Measurements from ENCODE around the gene CEP170. TPM values are rescaled to one million over a fixed set of nuclear protein-coding genes. Genes with fewer than 3 reads are reported as not detected.
"Not testable (repeated sequence)": the region's sequence is repeated elsewhere in the genome, so short reads cannot be mapped to it uniquely, and the experiment has no call there.

The CEP170 gene
- total RNA-seq, 1 donor from 2014 or later: 40.8 TPM

DNA sequence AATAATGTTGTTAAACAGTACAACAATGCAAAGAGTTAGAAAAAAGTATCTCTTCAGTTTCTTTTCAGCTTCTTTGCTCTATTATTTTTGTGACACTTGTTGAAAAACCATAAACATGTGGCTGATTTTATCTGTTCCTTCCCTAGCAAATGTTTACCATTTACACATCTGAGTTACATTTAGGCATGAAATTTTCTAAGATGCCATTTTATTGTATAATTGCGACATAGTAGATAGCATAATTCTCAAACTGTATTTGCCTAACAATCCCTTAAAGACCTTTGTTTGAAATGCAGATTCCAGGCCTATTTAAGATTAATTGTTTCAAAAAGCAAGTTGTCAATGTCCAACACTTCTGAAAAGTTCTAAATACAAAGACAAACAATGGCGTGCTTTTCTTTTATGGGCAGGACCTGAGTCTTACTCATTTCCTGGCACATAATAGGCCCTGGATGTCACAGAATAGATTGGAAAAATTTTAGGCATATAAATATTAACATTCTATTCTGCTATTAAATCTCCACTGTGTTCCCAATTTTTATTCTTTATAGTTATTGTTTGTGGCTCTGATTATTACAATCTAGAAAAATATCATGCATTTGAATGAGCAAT lies 81.2 kb downstream of the CEP170 start:
- DNase-seq (ENCODE audit: low spot score): not testable (repeated sequence)

DNA sequence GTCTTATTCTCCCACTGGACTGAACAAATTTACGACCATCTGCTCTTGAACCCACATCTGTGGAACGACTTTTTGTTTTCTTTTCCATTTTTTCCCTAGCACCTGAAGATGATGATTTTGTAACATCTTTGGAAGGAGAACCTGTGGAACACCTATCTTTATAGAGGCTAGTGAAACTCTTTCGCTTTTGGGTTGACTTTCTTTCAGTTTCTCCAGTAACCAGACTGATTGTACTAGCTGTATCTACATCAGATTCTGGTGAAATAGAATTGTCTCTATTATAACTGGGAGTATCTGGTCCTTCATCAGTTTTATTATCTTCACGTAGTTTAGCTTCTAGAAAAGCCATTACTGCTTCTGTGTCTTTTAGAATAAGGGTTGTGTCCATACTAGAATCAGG lies 90.2 kb downstream of the CEP170 start:
- not testable (repeated sequence) for DNase-seq (ENCODE audit: low spot score)

DNA sequence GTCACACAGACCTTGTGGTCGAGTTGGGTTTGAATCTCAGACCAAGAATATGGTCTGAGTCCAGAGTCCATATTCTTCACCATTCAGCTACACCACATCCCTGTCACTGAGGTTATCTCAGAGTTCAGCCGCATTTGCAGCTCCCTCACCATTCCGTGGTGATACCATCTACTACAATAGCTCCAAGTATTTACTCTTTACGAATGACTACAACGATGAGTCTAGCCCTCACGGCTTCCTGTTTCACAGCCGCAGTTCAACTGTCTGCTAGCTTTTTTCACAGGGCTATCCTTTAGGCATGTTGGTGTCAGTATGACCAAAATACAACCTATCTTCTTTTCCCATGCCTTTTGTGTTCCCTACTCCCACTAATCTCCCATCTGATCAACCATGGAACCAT lies 104.2 kb downstream of the CEP170 start:
- not testable (repeated sequence) for DNase-seq (ENCODE audit: low spot score)

DNA sequence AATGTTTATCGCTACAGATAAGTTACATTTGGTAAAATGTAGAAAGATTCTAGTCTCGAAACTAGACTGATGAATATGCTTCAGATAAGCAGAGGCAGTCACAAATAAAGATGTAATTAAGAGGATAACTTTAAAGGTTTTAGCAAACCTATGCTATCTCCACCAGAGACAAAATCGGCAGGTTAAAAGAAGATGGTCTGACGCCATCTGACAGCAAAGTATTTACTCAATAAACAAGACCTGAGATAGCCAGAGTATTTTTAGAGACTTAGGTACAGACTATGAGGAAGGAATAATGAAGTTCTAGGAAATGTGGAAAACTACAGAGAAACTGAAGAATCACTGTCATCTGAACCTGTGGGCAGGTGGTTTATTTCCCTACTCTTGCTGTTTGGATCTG lies 106.0 kb downstream of the CEP170 start:
- not testable (repeated sequence) for DNase-seq (ENCODE audit: low spot score)

DNA sequence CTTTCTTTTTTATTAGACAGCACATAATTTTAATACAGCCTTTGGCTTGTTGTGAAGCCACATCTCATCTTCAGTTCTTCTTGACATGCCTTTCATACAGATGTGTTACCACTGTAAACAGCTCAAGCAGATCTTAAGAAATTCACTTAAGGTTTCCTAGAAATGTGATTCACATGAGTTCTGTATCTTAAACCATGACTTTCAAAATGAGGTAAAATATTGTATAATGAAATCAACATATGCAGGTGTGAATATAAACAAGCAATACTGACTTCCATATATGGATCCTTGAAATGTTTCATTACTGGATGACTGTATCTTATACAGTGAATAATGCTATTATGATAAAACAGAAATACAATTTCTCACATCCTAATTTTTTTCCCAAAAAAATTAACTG lies 107.7 kb downstream of the CEP170 start:
- not testable (repeated sequence) for DNase-seq (ENCODE audit: low spot score)

DNA sequence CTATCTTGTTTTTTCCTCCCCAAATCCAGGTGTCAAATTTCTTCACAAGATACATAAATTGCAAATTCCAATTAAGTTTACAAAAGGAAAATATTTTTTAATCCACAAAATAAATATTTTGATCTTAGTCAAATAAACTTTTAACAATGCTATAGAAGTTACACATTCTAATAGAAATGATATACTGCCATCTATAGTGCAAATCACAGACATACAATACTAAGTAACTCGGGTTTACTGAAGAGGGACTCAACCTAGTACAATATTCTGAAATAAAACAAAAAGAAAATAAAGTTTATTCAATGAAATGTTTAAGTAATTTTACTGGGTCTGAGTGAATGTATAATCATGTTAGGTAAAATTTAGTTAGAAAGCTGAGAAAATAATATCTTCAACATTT lies 114.6 kb downstream of the CEP170 start:
- DNase-seq (ENCODE audit: low spot score): not testable (repeated sequence)

DNA sequence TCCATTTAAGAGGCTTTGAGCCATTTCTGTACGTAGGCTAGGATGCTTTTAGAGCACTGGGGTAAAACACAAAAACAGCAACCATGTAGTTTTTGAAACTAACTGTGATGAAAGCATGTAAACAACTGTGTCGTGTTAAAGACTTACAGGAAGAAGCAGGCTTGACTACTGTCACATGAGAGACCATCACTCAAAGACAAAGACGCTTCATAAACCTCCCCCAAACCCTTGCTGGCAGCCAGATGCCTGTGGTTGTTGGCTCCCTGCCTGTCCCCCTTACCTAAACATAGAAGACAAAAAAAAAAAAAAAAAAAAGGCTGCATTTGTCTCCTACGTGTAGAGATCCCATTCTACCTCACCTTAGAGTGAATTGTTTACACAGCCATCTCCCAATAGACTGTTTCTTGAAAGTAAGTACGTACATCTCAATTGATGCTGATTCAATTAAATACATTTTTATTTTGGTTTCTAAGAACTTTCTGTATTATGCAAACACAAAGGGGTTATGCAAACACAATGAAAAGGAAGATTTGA lies 132.1 kb downstream of the CEP170 start:
- not testable (repeated sequence) for DNase-seq (ENCODE audit: low spot score)

DNA sequence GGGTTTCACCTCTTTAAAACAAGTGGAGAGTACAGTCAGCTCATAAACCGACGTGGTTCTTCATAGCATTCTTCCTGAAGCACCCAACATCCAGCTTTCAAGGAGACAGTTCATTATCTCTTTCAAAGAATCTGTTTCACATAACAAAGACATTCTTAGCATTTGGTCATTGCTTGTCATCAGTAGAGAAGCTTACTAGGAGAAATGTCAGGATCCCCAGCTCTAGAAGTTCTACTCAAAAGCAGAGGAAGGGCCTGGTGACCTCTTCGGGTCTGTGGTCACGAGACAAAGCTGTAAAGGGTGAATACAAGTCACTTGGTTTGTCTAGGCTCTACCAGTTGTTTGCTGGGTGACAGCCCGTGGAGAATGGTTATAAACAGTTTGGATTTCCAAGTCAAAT lies 133.1 kb downstream of the CEP170 start:
- DNase-seq (ENCODE audit: low spot score): not testable (repeated sequence)

DNA sequence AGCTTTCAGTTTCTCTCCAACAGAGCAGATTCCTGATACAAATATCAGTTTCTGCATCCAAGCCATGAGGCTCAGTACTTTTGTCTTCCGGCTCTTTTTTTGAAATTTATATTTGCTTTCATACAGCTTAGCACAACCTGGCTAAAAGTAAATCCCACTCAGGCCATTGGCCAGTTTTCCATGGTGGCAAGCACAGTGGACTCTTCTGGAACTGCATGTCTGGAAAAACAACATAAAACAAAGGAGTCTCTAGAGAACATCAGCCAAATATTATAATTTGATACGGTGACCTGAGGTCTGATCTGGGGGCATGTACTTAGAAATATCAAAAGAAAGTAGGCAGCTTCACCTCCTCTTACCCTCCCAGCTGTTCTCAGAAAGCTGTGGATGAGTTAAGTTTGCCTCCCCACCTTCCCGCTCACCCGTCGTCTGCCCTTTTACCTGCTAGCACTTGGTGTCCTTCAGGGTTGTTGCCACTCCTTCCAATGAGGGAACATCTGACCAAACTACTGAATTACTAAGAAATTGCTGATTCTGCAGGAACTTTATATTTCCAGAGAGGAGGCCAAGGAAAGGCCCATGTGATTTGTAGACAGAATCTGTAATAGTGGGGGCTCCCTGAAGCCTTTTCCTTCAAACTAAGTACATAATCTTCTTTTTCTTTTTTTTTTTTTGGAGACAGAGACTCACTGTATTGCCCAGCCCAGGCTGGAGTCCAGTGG lies 136.3 kb downstream of the CEP170 start:
- not testable (repeated sequence) for DNase-seq (ENCODE audit: low spot score)

DNA sequence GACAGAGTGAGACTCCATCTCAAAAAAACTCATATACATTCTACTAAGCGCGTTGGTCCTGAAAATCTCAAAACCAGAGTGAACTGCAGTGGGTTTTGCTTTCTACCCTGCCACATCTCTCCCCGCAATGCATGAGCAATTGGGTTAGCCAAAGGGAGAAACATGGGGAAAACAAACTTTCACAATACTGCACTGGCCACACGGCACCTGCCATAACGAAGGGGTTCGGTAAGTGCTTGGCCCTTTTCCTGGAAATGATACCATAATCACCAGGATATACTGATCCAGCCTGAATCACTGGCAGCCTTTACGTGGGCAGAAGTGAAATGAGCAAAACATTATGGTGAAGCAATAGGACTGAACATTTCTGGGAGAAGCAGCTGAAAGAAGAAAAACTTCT lies 138.9 kb downstream of the CEP170 start:
- not testable (repeated sequence) for DNase-seq (ENCODE audit: low spot score)

DNA sequence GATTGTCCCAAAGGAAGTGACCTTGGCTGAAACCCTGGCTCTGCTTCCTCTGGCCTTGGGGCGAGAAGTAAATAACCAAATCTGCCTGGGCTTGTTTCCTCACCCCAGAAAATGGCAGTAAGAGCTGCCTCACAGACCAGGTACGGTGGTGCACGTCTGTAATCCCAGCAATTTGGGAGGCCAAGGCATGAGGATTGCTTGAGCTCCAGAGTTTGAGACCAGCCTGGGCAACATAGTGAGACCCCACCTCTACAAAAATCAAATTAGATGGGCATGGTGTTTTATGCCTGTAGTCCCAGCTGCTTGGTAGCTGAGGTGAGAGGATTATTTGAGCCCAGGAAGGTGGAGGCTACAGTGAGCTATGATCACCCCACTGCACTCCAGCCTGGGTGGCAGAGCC lies 140.3 kb downstream of the CEP170 start:
- not testable (repeated sequence) for DNase-seq (ENCODE audit: low spot score)

DNA sequence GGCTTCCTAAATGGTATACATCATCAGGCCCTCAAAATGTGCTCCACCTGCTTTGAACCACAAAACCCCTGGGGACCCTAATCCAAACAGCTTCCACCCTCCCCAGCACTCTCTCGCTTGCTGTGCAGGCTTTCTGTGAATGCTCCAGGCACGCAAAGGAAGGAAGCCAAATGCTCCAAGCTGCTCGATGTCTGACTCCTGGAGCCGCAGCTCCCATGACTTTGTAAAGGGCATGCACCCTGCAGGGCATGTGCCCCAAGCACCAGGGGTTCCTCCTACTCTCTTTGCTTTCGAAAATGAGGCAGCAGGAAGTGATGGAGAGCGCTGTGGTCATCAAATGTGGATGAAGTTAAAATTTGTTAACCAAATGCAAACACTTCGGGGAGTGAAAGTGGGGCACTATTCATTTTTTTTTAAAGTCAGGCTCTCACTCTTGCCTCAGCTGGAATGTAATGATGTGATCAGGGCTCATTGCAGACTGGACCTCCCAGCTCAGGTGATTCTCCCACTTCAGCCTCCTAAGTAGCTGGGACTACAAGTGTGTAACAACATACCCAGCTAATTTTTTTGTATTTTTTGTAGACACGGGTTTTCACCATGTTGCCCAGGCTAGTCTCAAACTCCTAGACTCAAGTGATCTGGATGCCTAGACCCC lies 140.9 kb downstream of the CEP170 start:
- DNase-seq (ENCODE audit: low spot score): not testable (repeated sequence)

DNA sequence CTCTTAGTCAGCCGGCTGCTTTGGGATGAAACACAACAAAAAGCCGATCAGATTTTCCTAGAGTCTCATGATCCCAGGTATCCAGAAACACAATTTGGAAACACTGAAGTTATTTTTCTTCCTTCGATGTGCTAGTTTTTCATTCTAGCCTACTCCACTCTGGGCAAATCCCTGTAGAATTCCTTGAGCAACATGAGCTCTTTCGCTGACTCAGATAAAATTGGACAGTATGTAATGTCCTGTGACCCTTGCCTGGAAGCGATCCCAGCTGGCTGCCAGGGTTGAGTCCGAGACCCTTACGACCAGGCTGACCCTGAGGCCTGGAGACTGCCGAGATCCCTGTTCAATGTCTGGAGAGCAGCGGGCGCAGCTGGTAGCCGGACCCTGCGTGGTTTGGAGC lies 147.9 kb downstream of the CEP170 start:
- not testable (repeated sequence) for DNase-seq (ENCODE audit: low spot score)

DNA sequence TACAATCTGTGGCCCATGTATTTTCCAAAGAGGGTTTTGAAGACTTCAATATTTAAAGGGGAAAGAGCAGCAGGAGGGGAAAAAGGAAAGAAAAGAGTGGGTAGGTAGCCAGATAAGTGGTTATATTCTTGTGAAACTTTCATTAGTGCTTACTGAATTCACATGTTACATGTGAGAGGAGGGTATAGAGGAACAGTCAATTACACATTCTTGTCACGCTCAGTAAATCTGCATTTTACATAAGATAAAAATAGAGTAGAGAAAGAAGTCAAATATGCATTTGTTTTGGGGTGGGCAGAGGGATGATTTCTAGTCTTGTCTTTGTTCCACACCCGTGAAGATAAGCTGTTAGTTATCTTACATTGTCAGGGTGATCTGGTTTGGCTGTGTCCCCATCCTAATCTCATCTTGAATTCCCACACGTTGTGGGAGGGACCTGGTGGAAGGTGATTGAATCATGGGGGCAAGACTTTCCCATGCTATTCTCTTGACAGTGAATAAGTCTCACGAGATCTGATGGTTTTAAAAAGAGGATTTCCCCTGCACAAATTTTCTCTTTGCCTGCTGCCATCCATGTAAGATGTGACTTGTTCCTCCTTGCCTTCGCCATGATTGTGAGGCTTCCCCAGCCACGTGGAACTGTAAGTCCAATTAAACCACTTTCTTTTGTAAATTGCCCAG lies 149.3 kb downstream of the CEP170 start:
- not testable (repeated sequence) for DNase-seq (ENCODE audit: low spot score)

DNA sequence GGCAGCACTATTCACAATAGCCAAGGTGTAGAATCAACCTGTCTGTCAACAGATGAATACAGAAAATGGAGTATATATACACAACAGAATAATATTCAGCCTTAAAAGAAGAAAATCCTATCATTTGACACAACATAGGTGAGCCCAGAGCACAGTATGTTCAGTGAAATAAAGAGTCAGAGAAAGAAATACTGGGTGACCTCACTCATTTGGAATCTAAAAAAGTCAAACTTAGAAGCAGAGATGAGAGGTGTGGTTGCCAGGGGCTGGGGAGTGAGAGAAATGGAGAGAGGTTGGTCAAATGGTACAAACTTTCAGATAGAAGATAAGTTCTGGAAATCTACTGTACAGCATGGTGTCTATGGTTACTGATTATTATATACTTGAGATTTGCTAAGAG lies 150.0 kb downstream of the CEP170 start:
- not testable (repeated sequence) for DNase-seq (ENCODE audit: low spot score)

DNA sequence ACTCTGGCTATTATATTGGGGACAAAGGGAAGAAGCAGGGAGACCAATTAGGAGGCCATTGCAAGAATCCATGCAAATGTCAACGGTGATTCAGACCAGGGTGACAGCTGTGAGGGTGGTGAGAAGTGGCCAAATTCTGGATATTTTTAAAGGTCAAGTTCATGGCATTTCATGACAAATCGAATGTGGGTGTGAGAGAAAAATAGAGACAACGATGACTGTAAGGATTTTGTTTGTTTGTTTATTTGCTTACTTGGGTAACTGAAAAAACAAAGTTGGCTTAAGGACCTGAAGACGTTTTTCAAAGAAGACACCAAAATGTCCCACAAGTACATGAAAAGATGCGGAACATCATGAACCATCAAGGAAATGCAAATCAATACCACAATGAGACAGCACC lies 150.6 kb downstream of the CEP170 start:
- DNase-seq (ENCODE audit: low spot score): not testable (repeated sequence)

DNA sequence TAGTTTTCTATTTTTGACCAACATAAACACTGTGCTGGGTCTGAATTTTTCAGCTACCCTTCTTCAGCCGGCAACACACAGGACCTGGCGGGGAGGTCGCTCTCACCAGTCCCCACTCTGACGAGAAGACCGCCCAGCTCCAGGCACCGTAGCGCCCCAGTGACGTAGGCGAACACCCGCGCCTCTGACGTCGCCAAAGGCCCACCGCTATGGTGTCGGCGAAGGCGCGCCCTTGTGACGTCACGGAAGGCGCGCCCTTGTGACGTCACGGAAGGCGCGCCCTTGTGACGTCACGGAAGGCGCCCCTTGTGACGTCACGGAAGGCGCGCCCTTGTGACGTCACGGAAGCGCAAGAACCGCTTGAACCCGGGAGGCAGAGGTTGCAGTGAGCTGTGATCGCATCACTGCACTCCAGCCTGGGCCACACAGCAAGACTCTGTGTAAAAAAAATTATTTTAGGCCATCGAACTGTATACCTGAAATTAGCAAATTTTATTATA lies 153.5 kb downstream of the CEP170 start:
- not testable (repeated sequence) for DNase-seq (ENCODE audit: low spot score)

DNA sequence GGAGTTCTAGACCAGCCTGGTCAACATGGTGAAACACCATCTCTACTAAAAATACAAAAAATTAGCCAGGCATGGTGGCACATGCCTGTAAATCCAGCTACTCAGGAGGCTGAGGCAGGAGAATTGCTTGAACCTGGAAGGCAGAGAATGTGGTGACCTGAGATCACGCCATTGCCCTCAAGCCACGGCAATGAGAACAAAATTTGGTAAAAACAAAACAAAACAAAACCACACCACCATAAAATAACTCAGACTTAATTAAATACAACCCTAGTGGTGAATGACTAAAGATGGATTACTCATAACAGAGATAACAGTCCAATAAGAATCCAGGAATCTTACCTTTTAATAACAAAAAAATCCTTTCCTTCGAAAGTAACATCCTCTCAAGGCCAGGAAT lies 167.7 kb downstream of the CEP170 start:
- DNase-seq (ENCODE audit: low spot score): not testable (repeated sequence)

Data from ureter (tissue), 1 donor.